Ovary (tissue), 3 donors: ENCODE data around the gene CIDEA.

ENCODE experiments used
- CTCF ChIP-seq, 3 donors: fragments of 450-650 bp in 2 of 3; fragments of 200-600 bp in 1 of 3; IDR thresholded peaks; one replicate each; pipeline versions ENCODE4 v1.5.1 to v1.8.0; 2016 to 2022; ENCODE audit warnings: antibody characterized with exemption in 3 of 3, mild to moderate bottlenecking in 1 of 3
- POLR2A ChIP-seq: fragments of 450-650 bp; IDR thresholded peaks from one replicate; pipeline ENCODE4 v1.6.1; 2017; ENCODE audit warnings: antibody characterized with exemption, mild to moderate bottlenecking, moderate library complexity
- donor health status: DM: no; HTN: no; CAD: no.

DNA sequence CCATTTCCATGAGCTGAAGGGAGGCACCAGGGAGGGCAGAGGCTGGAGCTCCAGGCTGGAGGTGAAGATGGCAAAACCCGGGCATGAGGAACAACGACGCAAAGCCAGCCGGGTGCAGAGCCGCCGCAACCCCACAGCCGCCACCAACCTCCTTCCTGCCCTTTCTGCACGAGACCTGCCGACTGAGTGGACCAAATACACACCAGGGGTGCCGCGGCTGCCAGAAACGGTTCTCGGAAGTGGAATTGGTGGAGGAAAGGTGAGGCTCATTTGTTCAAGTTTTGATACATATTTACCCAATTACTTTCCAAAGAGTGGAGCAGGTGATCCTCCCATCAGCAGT lies 8.4 kb upstream of the CIDEA start:
- TF ChIP-seq CTCF (IDR thresholded peaks at IDR 0.05) (no peak), POLR2A (no peak)
